ENCODE data around the gene SLC29A3.

DNA sequence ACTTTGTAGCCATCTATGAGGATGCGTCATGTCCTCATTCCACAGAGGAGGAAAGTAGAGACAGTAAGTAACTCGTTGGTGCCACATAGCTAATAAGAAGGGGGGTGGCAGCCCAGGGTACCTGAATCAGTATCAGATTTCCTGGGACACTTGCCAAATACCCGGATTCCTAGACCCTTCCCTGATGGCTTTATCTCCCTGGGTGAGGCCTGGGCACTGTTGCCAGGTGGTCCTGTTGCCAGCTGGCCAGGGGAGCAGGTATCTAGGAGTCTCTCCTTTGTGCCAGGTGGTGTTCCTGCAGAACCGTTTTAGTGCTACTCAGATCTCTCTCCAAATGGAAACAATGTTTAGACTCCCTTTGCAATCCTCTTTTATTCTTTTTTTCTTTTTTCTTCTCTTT is 12.7 kb downstream of the SLC29A3 start:
- no peak for TF ChIP-seq CTCF (IDR thresholded peaks at IDR 0.05)
- no peak for TF ChIP-seq EZH2 (IDR thresholded peaks at IDR 0.05)
- no peak for TF ChIP-seq EZH2phosphoT487 (IDR thresholded peaks at IDR 0.05)

All from neural progenitor cell (in vitro differentiated cells).